T-helper 22 cell (primary cell): ENCODE data around the gene RNF220.

ENCODE experiments used
- DNase-seq: peaks from one replicate; pipeline ENCODE4 v3.0.0-alpha.2; 2020; ENCODE audit warnings: low read depth

RNF220 gene

GRCh38 chr1:44636688-44637598, 231.9 kb downstream of the RNF220 start:
- DNase-seq = no peak

GRCh38 chr1:44637702-44638411, 232.8 kb downstream of the RNF220 start:
- DNase-seq = no peak

- DNase-seq = no peak
Measured at GRCh38 chr1:44640200-44640853, 235.3 kb downstream of the RNF220 start.

GRCh38 chr1:44641126-44642102, 236.4 kb downstream of the RNF220 start:
- no peak for DNase-seq

GRCh38 chr1:44642255-44642654, 237.2 kb downstream of the RNF220 start:
- no peak for DNase-seq

- DNase-seq = no peak
Measured at GRCh38 chr1:44642925-44643324, 237.9 kb downstream of the RNF220 start.

- no peak for DNase-seq
Measured at GRCh38 chr1:44643721-44644334, 238.8 kb downstream of the RNF220 start.

- no peak for DNase-seq
Measured at GRCh38 chr1:44644806-44645205, 239.8 kb downstream of the RNF220 start.

GRCh38 chr1:44645476-44646244, 240.6 kb downstream of the RNF220 start:
- DNase-seq = no peak

GRCh38 chr1:44646261-44647110, 241.4 kb downstream of the RNF220 start:
- DNase-seq = no peak

- DNase-seq = no peak
Measured at GRCh38 chr1:44647896-44648295, 242.8 kb downstream of the RNF220 start.

GRCh38 chr1:44648529-44649250, 243.6 kb downstream of the RNF220 start:
- no peak for DNase-seq

GRCh38 chr1:44649788-44650158, 244.7 kb downstream of the RNF220 start:
- DNase-seq = no peak

GRCh38 chr1:44650159-44650831, 245.2 kb downstream of the RNF220 start:
- no peak for DNase-seq

GRCh38 chr1:44651069-44651468, 246.0 kb downstream of the RNF220 start:
- no peak for DNase-seq

- peak; percentile 33 for DNase-seq
Measured at GRCh38 chr1:44652445-44653106, 247.5 kb downstream of the RNF220 start.

- no peak for DNase-seq
Measured at GRCh38 chr1:44653107-44653964, 248.3 kb downstream of the RNF220 start.
